Fibroblast of skin of right biceps (primary cell): ENCODE results near the gene FAM3A.
"Not testable (repeated sequence)": the region's sequence is repeated elsewhere in the genome, so short reads cannot be mapped to it uniquely, and the experiment has no call there.

Source experiments
- DNase-seq: peaks from one replicate; pipeline ENCODE4 v3.0.0-alpha.2; 2013

The FAM3A gene

GRCh38 chrX:154515966-154516655, at the start of gene FAM3A:
Gene FAM3A (minus strand): TSS chrX:154516232. CDS start chrX:154515772, 460 bp downstream.
- peak; percentile 88 for DNase-seq

DNA sequence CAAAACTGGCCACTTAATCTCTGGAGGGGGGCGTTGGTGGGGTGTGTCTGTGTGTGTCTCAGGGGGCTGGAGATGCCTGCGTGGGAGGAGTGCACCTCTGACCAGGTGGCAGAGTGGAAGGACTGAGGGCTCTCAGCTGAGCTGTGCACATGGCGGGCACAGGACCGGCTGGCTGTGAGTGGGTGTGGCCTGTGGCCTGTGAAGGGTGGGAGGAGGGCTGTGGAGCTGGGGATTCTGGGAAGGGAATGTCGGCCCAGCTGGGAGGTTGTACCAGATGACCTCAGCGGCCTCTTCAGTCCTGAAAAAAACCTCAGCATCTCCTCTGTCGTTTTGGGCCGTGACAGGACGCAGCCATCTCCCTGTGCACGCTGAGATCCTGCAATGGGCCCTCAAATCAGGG, 46.3 kb upstream of the FAM3A start:
- not testable (repeated sequence) for DNase-seq

DNA sequence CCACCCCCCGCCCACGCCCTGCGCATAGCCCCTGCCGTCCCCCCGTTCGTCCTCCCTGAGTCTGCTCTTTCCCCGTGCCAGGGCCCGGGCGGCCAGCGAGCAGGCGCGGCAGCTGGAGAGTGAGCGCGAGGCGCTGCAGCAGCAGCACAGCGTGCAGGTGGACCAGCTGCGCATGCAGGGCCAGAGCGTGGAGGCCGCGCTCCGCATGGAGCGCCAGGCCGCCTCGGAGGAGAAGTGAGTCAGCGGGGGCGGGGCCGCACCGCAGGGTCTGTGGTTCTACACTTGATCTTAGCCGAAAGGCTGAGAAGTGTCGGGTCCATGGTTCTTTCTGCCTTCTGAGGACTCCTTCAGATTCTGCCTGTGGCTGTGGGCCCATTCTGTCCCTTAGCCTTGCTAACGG, 44.3 kb upstream of the FAM3A start:
- DNase-seq = not testable (repeated sequence)

DNA sequence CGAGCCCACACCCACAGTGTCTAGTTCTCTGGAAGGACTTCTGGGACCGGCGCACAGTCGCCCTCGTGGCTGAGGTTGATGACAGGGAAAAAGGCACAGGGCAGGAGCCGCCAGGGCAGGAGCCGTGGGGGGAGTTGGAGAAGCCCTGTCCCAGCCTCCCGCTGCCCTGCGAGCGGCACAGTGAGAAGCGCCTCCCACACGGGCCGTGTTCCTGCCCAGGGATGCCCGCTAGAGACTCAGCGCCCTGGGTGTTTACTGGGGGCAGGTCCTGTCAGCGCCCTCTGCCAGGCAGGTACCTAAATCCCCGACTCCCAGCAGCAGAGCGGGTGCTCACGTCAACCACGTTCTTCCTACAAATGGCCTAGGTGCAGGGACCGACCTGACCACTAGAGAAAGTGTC, 42.9 kb upstream of the FAM3A start:
- not testable (repeated sequence) for DNase-seq

DNA sequence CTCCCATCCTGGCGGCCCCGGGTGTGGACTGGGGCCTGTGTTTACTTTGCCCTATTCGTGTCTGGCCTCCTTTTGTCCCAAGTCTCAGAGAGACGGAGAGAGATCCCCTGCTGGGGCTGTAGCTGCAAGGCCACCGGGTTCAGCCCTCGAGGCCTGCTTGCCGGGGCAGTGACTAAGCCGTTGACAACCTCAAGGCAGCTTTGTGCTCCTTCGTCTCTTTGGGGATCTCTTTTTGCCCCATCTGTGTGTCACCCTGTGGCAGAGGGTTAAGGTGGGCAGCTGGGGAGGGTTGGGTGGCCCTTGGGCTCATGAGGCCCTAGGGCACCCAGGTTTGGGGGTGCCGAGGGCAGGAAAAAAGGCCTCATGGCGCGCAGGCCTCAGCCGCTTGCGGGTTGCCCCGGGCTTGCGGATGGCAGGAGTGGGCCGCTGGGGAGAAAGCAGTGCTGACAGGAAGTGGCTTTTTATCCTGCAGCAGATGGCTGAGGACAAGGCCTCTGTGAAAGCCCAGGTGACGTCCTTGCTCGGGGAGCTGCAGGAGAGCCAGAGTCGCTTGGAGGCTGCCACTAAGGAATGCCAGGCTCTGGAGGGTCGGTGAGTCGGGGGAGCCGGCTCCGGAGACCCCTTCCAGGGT, 42.1 kb upstream of the FAM3A start:
- not testable (repeated sequence) for DNase-seq

GRCh38 chrX:154552112-154552806, 36.2 kb upstream of the FAM3A start:
- not testable (repeated sequence) for DNase-seq

DNA sequence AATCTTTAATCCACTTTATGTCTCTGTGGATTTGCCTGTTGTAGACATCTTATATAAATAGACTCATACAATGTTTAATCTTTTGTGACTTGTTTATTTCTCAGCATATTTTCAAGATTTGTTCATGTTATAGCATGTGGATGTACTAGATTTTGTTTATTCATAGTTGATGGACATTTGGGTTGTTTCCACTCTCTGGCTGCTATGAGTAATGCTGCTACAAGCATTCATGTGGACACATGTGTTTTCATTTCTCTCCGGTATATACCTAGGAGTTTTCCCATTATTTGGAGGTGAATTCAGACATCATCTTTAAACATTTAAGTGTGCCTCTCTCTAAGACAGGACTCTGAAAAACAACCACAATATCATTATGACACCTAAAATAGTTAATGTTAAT, 33.7 kb upstream of the FAM3A start:
- no peak for DNase-seq

DNA sequence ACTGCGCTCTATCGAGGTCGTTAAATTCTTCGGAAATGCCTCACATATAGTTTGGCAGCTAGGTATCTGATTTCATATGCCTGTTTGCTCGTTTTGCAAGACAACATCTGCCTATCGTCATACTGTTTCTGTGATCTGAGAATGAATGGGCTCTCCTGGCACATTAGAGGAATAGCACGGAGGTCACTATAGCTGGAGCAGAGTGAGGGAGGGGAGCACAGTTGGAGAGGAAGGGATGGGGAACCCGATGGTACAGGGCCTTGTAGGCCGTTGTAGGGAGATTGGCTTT, 31.9 kb upstream of the FAM3A start:
- DNase-seq = peak; percentile 25

DNA sequence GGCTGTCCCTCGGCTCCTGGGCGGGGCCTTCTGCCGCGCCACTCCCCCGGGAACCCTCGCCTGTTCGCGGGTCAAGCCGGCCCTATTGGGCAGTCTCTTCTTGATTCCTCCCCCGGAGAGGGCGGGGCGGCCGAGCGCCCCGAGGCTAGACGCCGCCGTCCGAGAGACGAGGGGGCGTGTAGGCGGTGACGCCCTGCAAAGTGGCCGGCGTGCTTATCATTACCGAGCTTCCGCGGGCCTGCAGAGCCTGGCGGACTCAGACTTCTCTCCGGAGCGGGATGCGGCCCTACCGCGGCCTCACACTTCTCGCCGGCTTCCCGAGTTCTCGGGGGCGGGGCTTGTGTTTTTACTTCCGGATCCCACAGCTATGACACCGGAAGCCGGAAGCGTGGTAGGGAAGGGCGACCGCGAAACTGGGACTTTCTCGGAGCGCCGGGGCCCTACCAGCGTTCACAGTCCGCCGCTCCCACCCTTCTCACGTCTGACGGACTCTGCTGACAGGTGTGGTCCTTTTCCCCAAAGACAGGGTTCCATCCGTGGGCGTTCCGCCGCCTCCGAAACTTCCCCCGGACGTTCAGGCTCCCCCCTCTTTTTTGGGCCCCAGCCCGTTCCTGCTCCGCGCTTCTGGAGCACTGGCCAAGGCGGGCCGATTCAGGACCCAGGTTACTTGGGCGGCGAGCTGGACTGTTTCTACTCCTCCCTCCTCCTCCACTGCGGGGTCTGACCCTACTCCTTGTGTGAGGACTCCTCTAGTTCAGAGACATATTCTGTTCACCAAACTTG, 31.4 kb upstream of the FAM3A start, which contains the start of gene IKBKG:
Gene IKBKG (plus strand): TSS at position 376 of the 783 bp plus-strand sequence. CDS start 4,383 bp downstream, outside the sequence.
- peak; percentile 90 for DNase-seq

GRCh38 chrX:154546354-154547244, 30.6 kb upstream of the FAM3A start, which contains the start of gene G6PD:
Gene G6PD (minus strand): TSS chrX:154546846. CDS start chrX:154546155, 691 bp downstream.
- peak; percentile 70 for DNase-seq

GRCh38 chrX:154545673-154546274, 29.7 kb upstream of the FAM3A start:
- no peak for DNase-seq

DNA sequence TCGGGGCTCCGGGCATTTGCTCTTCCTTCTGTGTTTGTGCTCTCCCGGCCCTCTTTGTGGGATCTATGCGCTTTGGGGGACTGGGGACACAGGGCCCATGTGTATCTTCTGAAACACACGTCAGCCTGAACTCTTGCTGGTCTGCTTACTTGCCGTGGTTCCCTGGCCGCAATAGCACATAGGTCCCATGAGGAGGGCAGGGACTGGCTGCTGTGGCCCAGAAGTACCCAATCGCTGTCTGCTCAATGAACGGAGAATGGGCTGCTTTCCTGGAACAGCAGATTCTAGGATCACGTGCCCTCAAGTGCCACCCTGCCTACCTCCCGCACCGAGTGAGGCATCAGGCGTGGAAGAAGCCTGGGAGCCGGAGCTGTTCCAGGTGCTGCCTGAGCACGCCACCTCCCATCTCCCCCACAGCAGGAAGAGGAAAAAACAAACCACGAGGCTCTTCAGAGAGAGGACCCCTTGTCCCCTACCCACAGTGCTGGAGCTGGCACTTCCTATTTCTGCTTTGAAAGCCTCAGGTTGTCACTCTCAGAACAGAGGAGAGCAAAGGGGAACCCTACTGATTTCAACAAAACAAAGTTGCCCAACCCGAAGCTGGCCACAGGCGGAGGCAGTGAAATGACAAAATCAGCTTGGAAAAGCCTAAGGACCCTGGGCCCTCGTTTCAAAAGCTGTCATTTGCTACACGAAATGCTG, 26.8 kb upstream of the FAM3A start:
- no peak for DNase-seq

- DNase-seq = peak; percentile 96
Observed at GRCh38 chrX:154541896-154542722, 26.1 kb upstream of the FAM3A start.

- DNase-seq = no peak
Observed at GRCh38 chrX:154541589-154541895, 25.5 kb upstream of the FAM3A start.

DNA sequence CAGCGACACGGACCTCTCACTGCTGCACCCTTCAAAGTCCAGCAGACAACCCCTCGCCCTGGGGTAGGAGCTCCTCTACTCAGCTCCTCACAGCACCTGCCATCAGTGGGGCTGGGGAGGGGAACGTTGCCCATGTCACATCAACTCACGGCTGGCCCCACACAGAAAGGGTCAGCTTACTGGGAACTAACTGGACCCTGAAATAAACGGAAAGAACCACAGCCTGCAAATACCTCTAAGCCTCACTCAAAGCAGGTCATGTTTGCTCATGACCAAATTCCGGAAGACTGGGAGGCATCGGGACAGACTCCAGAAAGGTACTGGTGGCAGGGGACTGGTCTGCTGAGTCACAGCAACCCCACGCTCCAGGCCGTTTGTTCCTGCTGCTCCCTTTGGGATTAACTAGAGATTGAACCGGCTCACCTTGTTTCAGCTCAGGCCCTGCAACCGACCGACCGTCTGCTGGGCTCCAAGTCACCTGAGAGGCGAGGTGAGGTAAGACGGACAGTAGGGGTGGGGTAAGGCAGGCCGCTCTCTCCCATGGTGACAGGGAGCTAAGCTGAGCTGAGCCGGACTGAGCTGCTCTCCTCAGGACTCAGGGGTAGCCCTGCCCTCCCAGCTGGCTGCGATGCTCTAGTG, 25.0 kb upstream of the FAM3A start:
- DNase-seq = no peak

- not testable (repeated sequence) for DNase-seq
Observed at GRCh38 chrX:154540365-154540764, 24.3 kb upstream of the FAM3A start.

GRCh38 chrX:154539077-154539476, 23.0 kb upstream of the FAM3A start:
- DNase-seq = no peak

GRCh38 chrX:154535892-154536291, 19.9 kb upstream of the FAM3A start:
- DNase-seq = no peak

- peak; percentile 78 for DNase-seq
Observed at GRCh38 chrX:154534526-154535322, 18.7 kb upstream of the FAM3A start.
